Measurements from ENCODE around the gene VPS25. TPM values are rescaled to one million over a fixed set of nuclear protein-coding genes. Genes with fewer than 3 reads are reported as not detected.

The VPS25 gene
- total RNA-seq, 1 donor from 2014 or later = 65.3 TPM

DNA sequence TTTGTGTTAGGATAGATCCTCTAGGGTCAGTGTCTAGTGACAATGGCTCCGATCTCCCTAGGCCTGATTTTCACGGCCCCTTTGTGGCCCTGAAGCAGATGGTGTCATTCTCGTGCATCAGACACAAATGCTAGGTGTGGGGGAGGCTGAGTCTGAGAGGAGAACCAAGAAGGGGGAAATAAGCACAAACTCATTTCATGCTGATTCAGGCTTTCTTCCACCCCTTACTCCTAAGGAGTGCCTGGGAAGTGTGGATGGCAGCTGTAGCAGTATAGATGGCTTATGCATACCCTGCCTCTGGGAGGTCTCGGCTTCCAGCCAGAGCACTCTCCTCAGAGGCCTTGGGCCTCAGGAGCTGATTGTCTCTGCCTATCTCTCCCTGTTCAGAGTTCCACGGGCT lies 5.3 kb downstream of the VPS25 start:
- FAIRE-seq = no peak
- DNase-seq (ENCODE audit: low read depth) = no peak
- TF ChIP-seq, protein P1, sequence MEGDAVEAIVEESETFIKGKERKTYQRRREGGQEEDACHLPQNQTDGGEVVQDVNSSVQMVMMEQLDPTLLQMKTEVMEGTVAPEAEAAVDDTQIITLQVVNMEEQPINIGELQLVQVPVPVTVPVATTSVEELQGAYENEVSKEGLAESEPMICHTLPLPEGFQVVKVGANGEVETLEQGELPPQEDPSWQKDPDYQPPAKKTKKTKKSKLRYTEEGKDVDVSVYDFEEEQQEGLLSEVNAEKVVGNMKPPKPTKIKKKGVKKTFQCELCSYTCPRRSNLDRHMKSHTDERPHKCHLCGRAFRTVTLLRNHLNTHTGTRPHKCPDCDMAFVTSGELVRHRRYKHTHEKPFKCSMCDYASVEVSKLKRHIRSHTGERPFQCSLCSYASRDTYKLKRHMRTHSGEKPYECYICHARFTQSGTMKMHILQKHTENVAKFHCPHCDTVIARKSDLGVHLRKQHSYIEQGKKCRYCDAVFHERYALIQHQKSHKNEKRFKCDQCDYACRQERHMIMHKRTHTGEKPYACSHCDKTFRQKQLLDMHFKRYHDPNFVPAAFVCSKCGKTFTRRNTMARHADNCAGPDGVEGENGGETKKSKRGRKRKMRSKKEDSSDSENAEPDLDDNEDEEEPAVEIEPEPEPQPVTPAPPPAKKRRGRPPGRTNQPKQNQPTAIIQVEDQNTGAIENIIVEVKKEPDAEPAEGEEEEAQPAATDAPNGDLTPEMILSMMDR (IDR thresholded peaks at IDR 0.05; ENCODE audit: insufficient read depth, low read length, severe bottlenecking) = no peak
- peaks cover 6% of the 10 kb centered on the region for H3K27me3 ChIP-seq (ENCODE audit: control insufficient read depth, insufficient read depth, low read length)
- peaks cover 14% of the 10 kb centered on the region for H3K36me3 ChIP-seq (ENCODE audit: control insufficient read depth, insufficient read depth, low read length)
- H3K4me3 ChIP-seq (ENCODE audit: low read depth, low read length) = no peak overlapping the region

DNA sequence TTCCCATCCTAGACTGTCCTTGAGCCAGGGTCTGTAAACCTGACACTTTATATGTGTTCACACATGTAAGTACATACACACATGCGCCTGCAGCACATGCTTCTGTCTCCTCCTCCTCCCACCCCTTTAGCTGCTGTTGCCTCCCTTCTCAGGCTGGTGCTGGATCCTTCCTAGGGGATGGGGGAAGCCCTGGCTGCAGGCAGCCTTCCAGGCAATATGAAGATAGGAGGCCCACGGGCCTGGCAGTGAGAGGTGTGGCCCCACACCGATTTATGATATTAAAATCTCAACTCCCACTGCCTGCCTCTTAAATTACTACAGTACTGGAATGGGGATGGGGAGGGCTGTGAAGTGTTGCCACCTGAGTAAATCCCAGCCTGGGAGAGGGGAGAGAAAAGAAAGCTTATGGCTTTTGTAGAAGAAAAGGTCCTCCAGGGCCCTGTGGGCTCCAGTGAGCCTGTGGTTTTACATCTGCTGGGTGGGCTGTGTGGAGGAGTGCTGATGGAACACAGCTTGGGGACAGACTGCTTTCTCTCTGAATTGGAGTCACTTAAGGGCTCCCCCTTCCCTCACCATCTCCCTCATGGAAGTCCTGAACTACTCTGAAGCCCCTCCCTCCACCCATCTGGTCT lies 6.2 kb downstream of the VPS25 start:
- Histone ChIP-seq H3K36me3 (ENCODE audit: control insufficient read depth, insufficient read depth, low read length) (peaks cover 14% of the 10 kb centered on the region), H3K27me3 (ENCODE audit: control insufficient read depth, insufficient read depth, low read length) (peaks cover 6% of the 10 kb centered on the region), H3K4me3 (ENCODE audit: low read depth, low read length) (no peak overlapping the region)
- no peak for DNase-seq (ENCODE audit: low read depth)
- TF ChIP-seq, protein P1 (IDR thresholded peaks at IDR 0.05; ENCODE audit: insufficient read depth, low read length, severe bottlenecking) = no peak
- FAIRE-seq = no peak

DNA sequence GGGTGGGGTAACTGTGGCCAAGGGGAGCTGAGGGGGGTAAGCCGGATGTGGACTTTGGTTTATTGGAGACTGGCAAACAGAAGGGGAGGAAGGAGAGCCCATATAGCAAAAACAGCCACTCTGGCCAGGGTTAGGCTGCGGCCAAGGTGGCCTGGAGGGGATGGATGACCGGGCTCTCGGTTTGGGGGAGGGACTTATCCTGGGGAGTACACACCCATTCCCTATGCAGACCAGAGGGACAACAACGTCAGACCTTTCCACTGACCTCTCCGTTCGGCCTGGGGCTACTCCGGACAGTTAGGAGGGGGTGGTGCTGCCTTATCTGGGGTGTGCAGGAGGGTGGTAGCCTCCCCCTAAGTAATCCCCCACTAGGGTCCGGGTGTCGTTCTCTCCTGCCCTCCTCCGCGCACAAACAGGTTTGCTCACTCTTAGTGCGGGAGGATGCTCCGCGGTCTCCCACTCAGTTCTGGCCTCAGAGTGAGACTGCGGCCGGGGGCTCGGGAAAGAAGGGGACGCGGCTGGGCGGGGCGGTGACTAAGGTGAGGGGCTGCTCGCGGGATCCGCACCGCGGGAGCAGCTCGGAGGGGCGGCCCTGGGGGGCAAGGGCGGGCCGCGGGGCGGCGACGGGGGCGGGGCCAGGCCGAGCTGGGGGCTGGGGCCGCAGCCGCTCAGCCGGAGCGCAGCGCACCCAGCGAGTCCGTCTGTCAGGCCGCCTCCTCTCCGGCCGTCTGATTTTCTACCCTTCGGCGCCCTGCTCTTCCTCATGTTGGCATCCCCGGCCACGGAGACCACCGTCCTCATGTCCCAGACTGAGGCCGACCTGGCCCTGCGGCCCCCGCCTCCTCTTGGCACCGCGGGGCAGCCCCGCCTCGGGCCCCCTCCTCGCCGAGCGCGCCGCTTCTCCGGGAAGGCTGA lies 6.9 kb downstream of the VPS25 start, which contains the start of gene WNK4:
TSS of gene WNK4 (plus strand) at position 675 of the 915 bp plus-strand sequence. CDS start at position 764, 89 bp downstream.
- FAIRE-seq (no peak), DNase-seq (ENCODE audit: low read depth) (no peak)
- Histone ChIP-seq H3K27me3 (ENCODE audit: control insufficient read depth, insufficient read depth, low read length) (peaks cover 6% of the 10 kb centered on the region), H3K4me3 (ENCODE audit: low read depth, low read length) (peak within 1 kb of the TSS; percentile 29), H3K36me3 (ENCODE audit: control insufficient read depth, insufficient read depth, low read length) (peaks cover 14% of the 10 kb centered on the region)
- TF ChIP-seq, protein P1 (IDR thresholded peaks at IDR 0.05; ENCODE audit: insufficient read depth, low read length, severe bottlenecking) = no peak

DNA sequence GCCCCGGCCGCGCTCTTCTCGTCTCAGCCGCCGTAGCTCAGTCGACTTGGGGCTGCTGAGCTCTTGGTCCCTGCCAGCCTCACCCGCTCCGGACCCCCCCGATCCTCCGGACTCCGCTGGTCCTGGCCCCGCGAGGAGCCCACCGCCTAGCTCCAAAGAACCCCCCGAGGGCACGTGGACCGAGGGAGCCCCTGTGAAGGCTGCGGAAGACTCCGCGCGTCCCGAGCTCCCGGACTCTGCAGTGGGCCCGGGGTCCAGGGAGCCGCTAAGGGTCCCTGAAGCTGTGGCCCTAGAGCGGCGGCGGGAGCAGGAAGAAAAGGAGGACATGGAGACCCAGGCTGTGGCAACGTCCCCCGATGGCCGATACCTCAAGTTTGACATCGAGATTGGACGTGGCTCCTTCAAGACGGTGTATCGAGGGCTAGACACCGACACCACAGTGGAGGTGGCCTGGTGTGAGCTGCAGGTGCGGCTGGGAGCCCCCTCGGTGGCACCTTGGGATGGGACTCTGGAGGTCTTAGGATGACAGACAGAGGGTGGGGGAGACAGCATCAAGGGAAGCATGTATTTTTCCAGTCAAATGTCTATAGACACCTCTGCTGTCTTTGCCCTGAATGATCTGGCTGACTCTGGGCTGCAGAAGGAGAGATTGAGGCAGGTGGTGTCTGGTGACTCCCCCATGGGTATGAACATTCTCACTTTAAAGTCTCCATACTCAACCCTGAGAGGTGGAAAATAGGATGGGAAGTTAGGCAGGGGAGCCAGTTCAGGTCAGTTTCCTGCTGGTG lies 7.8 kb downstream of the VPS25 start:
- Histone ChIP-seq H3K4me3 (ENCODE audit: low read depth, low read length) (peak overlapping the region; percentile 29), H3K27me3 (ENCODE audit: control insufficient read depth, insufficient read depth, low read length) (peaks cover 6% of the 10 kb centered on the region), H3K36me3 (ENCODE audit: control insufficient read depth, insufficient read depth, low read length) (peaks cover 9% of the 10 kb centered on the region)
- TF ChIP-seq, protein P1 (IDR thresholded peaks at IDR 0.05; ENCODE audit: insufficient read depth, low read length, severe bottlenecking) = no peak
- no peak for FAIRE-seq
- no peak for DNase-seq (ENCODE audit: low read depth)

DNA sequence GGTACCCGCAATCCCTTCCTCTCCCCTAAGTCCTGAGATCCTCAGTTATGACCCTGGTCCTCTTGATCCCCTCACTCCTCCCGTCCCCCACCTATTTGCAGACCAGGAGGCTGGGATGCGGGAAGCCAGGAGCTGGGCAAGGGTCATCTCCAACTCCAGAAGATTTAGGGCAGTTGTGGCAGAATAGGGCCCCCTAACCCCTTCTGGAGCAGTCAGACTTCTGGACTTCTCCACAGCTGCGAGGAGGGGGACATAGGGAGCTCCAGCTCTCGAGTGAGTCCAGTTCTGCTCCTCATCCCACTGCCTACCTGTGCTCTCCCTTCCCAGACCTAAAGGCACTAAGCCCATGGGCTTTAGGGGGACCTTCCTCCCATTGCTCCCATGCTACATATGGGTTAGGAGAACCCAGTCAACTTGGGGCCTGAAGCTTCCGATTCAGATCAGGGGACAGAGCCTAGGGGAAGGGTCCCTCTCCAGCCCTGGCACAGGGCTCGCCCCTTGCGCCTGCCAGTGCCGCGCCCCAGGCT lies 8.5 kb downstream of the VPS25 start:
- Histone ChIP-seq H3K4me3 (ENCODE audit: low read depth, low read length) (no peak overlapping the region), H3K27me3 (ENCODE audit: control insufficient read depth, insufficient read depth, low read length) (peaks cover 6% of the 10 kb centered on the region), H3K36me3 (ENCODE audit: control insufficient read depth, insufficient read depth, low read length) (peaks cover 8% of the 10 kb centered on the region)
- FAIRE-seq = no peak
- TF ChIP-seq, protein P1 (IDR thresholded peaks at IDR 0.05; ENCODE audit: insufficient read depth, low read length, severe bottlenecking) = no peak
- no peak for DNase-seq (ENCODE audit: low read depth)
